CD14-positive monocyte (primary cell): ENCODE results near the gene HAL. TPM values are rescaled to one million over a fixed set of nuclear protein-coding genes. Genes with fewer than 3 reads are reported as not detected.
A peak's percentile ranks its signal among the peaks of the same experiment; 100 is the strongest.

Experiments
- DNase-seq, 3 donors: peaks; one replicate each; pipeline ENCODE4 v3.0.0-alpha.2; 2011 to 2022
- H2AFZ ChIP-seq: 2 replicates; pipeline ENCODE4 v1.6.0; 2012; ENCODE audit warnings: mild to moderate bottlenecking, low read depth, low read length, inconsistent platforms; ENCODE audit not compliant: insufficient read depth, poor library complexity, severe bottlenecking
- H3K27ac ChIP-seq, 2 donors: 1 replicate in 1 of 2; 2 replicates in 1 of 2; pipeline ENCODE4 v1.5.1; 2012 to 2013; ENCODE audit warnings: low read length in 2 of 2, control low read depth in 1 of 2, inconsistent platforms in 1 of 2, low read depth in 1 of 2, mild to moderate bottlenecking in 1 of 2
- H3K27me3 ChIP-seq, 2 donors: one replicate each; pipeline versions ENCODE4 v1.6.0 to v1.6.1; 2011 to 2013; ENCODE audit warnings: low read length in 2 of 2; ENCODE audit not compliant: control insufficient read depth in 2 of 2, insufficient read depth in 2 of 2
- H3K36me3 ChIP-seq, 2 donors: replicated peaks in 1 of 2; 1 replicate in 1 of 2; 2 replicates in 1 of 2; pipeline versions ENCODE4 v1.5.1 to v1.6.1; 2012 to 2013; ENCODE audit warnings: low read length in 2 of 2, control low read depth in 1 of 2, inconsistent platforms in 1 of 2, mild to moderate bottlenecking in 1 of 2; ENCODE audit not compliant: insufficient read depth in 2 of 2, control insufficient read depth in 1 of 2
- H3K4me1 ChIP-seq, 2 donors: 1 replicate in 1 of 2; 2 replicates in 1 of 2; pipeline versions ENCODE4 v1.5.1 to v1.6.1; 2012 to 2013; ENCODE audit warnings: low read length in 2 of 2, control low read depth in 1 of 2, inconsistent platforms in 1 of 2, mild to moderate bottlenecking in 1 of 2, moderate library complexity in 1 of 2; ENCODE audit not compliant: insufficient read depth in 2 of 2, control insufficient read depth in 1 of 2
- H3K4me2 ChIP-seq: replicated peaks from 2 replicates; pipeline ENCODE3; 2012; ENCODE audit warnings: low read length, moderate library complexity, mild to moderate bottlenecking; ENCODE audit not compliant: poor library complexity, severe bottlenecking; ENCODE audit errors: extremely low read depth
- H3K4me3 ChIP-seq, 3 experiments: fragments of 200-600 bp in 1 of 3; sonication (generic) in 1 of 3; replicated peaks in 1 of 3; 1 replicate in 2 of 3; 2 replicates in 1 of 3; pipeline ENCODE4 v1.5.1; 2011 to 2013; ENCODE audit warnings: low read length in 3 of 3, mild to moderate bottlenecking in 3 of 3, control low read depth in 2 of 3, low read depth in 2 of 3, inconsistent platforms in 1 of 3, moderate library complexity in 1 of 3
- H3K79me2 ChIP-seq: 2 replicates; pipeline ENCODE4 v1.6.0; 2012; ENCODE audit warnings: mild to moderate bottlenecking, control low read depth, inconsistent platforms, low read length, moderate library complexity; ENCODE audit not compliant: insufficient read depth
- H3K9ac ChIP-seq: 2 replicates; pipeline ENCODE4 v1.6.0; 2017; ENCODE audit warnings: low read length, mild to moderate bottlenecking; ENCODE audit not compliant: insufficient read depth, poor library complexity, severe bottlenecking
- H3K9me3 ChIP-seq, 2 donors: replicated peaks in 1 of 2; 1 replicate in 1 of 2; 2 replicates in 1 of 2; pipeline versions ENCODE4 v1.5.1 to v1.6.1; 2012 to 2013; ENCODE audit warnings: low read length in 2 of 2, control low read depth in 1 of 2; ENCODE audit not compliant: control insufficient read depth in 1 of 2, insufficient read depth in 1 of 2
- H4K20me1 ChIP-seq: 2 replicates; pipeline ENCODE4 v1.6.0; 2012; ENCODE audit warnings: mild to moderate bottlenecking, low read length, control low read depth, moderate library complexity; ENCODE audit not compliant: insufficient read depth
- H3K27ac Mint-ChIP-seq, 7 donors: one replicate each; pipeline ENCODE4 v1.8.0; 2020; ENCODE audit warnings: mild to moderate bottlenecking in 7 of 7, mixed read lengths in 7 of 7, moderate library complexity in 6 of 7, inconsistent platforms in 2 of 7
- H3K27me3 Mint-ChIP-seq, 3 donors: one replicate each; pipeline ENCODE4 v1.8.0; 2021 to 2022; ENCODE audit warnings: low read depth in 3 of 3, mild to moderate bottlenecking in 3 of 3, mixed read lengths in 3 of 3, moderate library complexity in 3 of 3, inconsistent platforms in 1 of 3
- H3K36me3 Mint-ChIP-seq, 2 donors: one replicate each; pipeline ENCODE4 v1.8.0; 2020; ENCODE audit warnings: mixed read lengths in 2 of 2, inconsistent platforms in 1 of 2, mild to moderate bottlenecking in 1 of 2
- H3K4me1 Mint-ChIP-seq: one replicate; pipeline ENCODE4 v1.8.0; 2020; ENCODE audit warnings: mild to moderate bottlenecking, mixed read lengths
- H3K4me3 Mint-ChIP-seq, 2 donors: one replicate each; pipeline ENCODE4 v1.8.0; 2020; ENCODE audit warnings: mild to moderate bottlenecking in 2 of 2, mixed read lengths in 2 of 2, moderate library complexity in 1 of 2
- H3K9me3 Mint-ChIP-seq, 7 donors: one replicate each; pipeline ENCODE4 v1.8.0; 2020 to 2022; ENCODE audit warnings: mixed read lengths in 7 of 7, mild to moderate bottlenecking in 6 of 7, moderate library complexity in 6 of 7, inconsistent platforms in 2 of 7
- CTCF ChIP-seq: fragments of 200-600 bp; IDR thresholded peaks from one replicate; pipeline ENCODE4 v1.8.0; 2022; ENCODE audit warnings: antibody characterized with exemption, mild to moderate bottlenecking
- WGBS: methylation state at CpG from one replicate; pipeline ENCODE4 v1.1.5; 2013; ENCODE audit warnings: missing lambda C conversion rate; ENCODE audit not compliant: insufficient coverage; 5-methylcytosine and 5-hydroxymethylcytosine counted together
- intact Hi-C, 2 donors: fragments of 100-400 bp; cut with micrococcal nuclease; formaldehyde crosslinking; loops; one replicate each; pipeline versions ENCODE4 v1.15.0 to v1.15.1; 2023
- polyA plus RNA-seq, 3 donors: library from polyadenylated mRNA; depleted of rRNA in 1 of 3; unstranded in 2 of 3; stranded (reverse) in 1 of 3; fragments of 300-500 nt in 2 of 3; fragments of >200 nt in 1 of 3; fragmentation: Illumina TruSeq in 2 of 3; gene quantifications; 1 replicate in 2 of 3; 2 replicates in 1 of 3; pipeline ENCODE4 v1.2.3, GENCODE V29; 2012 to 2021

HAL gene
- polyA plus RNA-seq, 3 donors = 28.0 to 42.0 (median 29.2) TPM

DNA sequence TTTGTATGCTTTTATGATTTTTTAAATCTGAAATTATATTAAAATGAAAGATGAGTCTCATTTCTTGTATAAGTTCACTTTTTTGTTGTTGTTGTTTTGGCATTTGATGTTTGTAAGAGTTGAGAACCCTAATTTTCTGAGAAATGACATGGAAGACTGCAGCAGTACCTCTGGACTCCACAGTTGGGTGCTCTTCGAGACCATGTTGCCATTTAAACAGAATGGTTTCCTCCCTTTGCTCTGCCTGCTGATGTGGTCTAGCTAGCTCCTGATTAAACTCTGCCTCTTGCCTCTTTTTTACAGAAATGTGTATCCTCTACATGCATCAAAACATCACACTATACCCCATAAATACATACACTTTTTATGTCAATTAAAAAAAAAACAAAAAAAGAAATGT is 45.0 kb upstream of the HAL start:
- Histone ChIP-seq H3K9me3 (peaks cover 8% of the 10 kb centered on the region in 2 donors), H3K27ac (no peak overlapping the region), H2AFZ (no peak overlapping the region), H3K27me3 (no peaks in the 10 kb centered on the region), H3K4me2 (no peak overlapping the region), H3K36me3 (no peaks in the 10 kb centered on the region), H4K20me1 (no peaks in the 10 kb centered on the region), H3K9ac (no peak overlapping the region), H3K79me2 (no peaks in the 10 kb centered on the region), H3K4me3 (no peak overlapping the region), H3K4me1 (peaks cover 50 to 66% of the 10 kb centered on the region in 2 donors)
- WGBS = 88% methylated on average over 1 of the region's 1 CpG
- no peaks in the 10 kb centered on the region for H3K36me3 Mint-ChIP-seq
- H3K27me3 Mint-ChIP-seq = peaks cover 0 to 2% (median 0%) of the 10 kb centered on the region in 3 donors
- H3K27ac Mint-ChIP-seq = peak overlapping the region in 1 of 7 donors; percentile 24
- intact Hi-C loops = loop anchor here in 1 of 2 donors (10.0 kb wide), 1 partner anchor 364 kb away; the partner anchor contains the start of gene CDK17
- H3K4me1 Mint-ChIP-seq = peaks cover 44% of the 10 kb centered on the region
- H3K4me3 Mint-ChIP-seq = no peak overlapping the region
- H3K9me3 Mint-ChIP-seq = peaks cover 0 to 11% (median 7%) of the 10 kb centered on the region in 7 donors
- no peak for TF ChIP-seq CTCF
- DNase-seq = no peak

GRCh38 chr12:96040305-96041133 is 44.4 kb upstream of the HAL start:
- peak overlapping the region in 2 of 7 donors; percentile 46 to 53 for H3K27ac Mint-ChIP-seq
- no peaks in the 10 kb centered on the region for H4K20me1 ChIP-seq
- peak overlapping the region in 1 of 2 donors; percentile 58 for H3K27ac ChIP-seq

More at GRCh38 chr12:96040305-96041133, 44.4 kb upstream of the HAL start:
- H3K79me2 ChIP-seq = peaks cover under 1% of the 10 kb centered on the region
- H2AFZ ChIP-seq = no peak overlapping the region
- H3K9me3 ChIP-seq = peaks cover 8% of the 10 kb centered on the region in 2 donors
- intact Hi-C loops = loop anchor here in 1 of 2 donors (10.0 kb wide), 1 partner anchor 364 kb away; the partner anchor contains the start of gene CDK17
- WGBS = no CpG with 5 or more reads among the region's 3 CpGs
- no peak overlapping the region for H3K9ac ChIP-seq
- no peak for TF ChIP-seq CTCF
- peaks cover 46 to 64% of the 10 kb centered on the region in 2 donors for H3K4me1 ChIP-seq
- H3K4me2 ChIP-seq = no peak overlapping the region
- H3K36me3 ChIP-seq = no peaks in the 10 kb centered on the region
- H3K4me3 ChIP-seq = no peak overlapping the region
- H3K4me3 Mint-ChIP-seq = no peak overlapping the region
- H3K9me3 Mint-ChIP-seq = peaks cover 0 to 11% (median 7%) of the 10 kb centered on the region in 7 donors
- peaks cover 37% of the 10 kb centered on the region for H3K4me1 Mint-ChIP-seq
- peaks cover 0 to 2% (median 0%) of the 10 kb centered on the region in 3 donors for H3K27me3 Mint-ChIP-seq
- DNase-seq = no peak
- H3K36me3 Mint-ChIP-seq = no peaks in the 10 kb centered on the region
- no peaks in the 10 kb centered on the region for H3K27me3 ChIP-seq
